Measurements from ENCODE around the gene SLC25A21.
"Not testable (repeated sequence)": the region's sequence is repeated elsewhere in the genome, so short reads cannot be mapped to it uniquely, and the experiment has no call there.

SLC25A21 gene

GRCh38 chr14:37162307-37162706 is 10.1 kb downstream of the SLC25A21 start:
- not testable (repeated sequence) for H3K14ac ChIP-seq (ENCODE audit: low read length); H2BK12ac ChIP-seq (ENCODE audit: low read length); H3K9ac ChIP-seq (ENCODE audit: low read length); H4K8ac ChIP-seq (ENCODE audit: low read depth, low read length); H3K27ac ChIP-seq (ENCODE audit: low read depth, low read length); H3K4me2 ChIP-seq (ENCODE audit: low read length); H2BK120ac ChIP-seq (ENCODE audit: insufficient read depth, low read length, poor library complexity); H2BK5ac ChIP-seq (ENCODE audit: low read depth, low read length, poor library complexity); H3K36me3 ChIP-seq (ENCODE audit: control insufficient read depth in 1 of 2, insufficient read depth in 2 of 2, low read length in 2 of 2); H4K91ac ChIP-seq (ENCODE audit: low read depth, low read length); H3K79me2 ChIP-seq (ENCODE audit: control insufficient read depth, insufficient read depth, low read length, poor library complexity); H3K4me3 ChIP-seq (ENCODE audit: low read depth, low read length); H4K12ac ChIP-seq (ENCODE audit: low read depth, low read length); H3K18ac ChIP-seq (ENCODE audit: low read length); H3K4ac ChIP-seq (ENCODE audit: low read depth, low read length); H3K27me3 ChIP-seq (ENCODE audit: insufficient read depth, low read length); H3K23ac ChIP-seq (ENCODE audit: low read length); H3K4me1 ChIP-seq (ENCODE audit: control insufficient read depth in 1 of 2, insufficient read depth in 2 of 2, low read length in 2 of 2); H2AFZ ChIP-seq (ENCODE audit: insufficient read depth, low read length, poor library complexity); H3K79me1 ChIP-seq (ENCODE audit: low read length); H3K9me3 ChIP-seq (ENCODE audit: insufficient read depth, low read depth, low read length); H2AK5ac ChIP-seq (ENCODE audit: low read length); DNase-seq
- WGBS (ENCODE audit: extremely low coverage, insufficient coverage, insufficient read length) = no CpG with 5 or more reads among the region's 2 CpGs

GRCh38 chr14:37157987-37158386 is 14.4 kb downstream of the SLC25A21 start:
- Histone ChIP-seq H3K79me2 (ENCODE audit: control insufficient read depth, insufficient read depth, low read length, poor library complexity) (no peaks in the 10 kb centered on the region), H3K23ac (ENCODE audit: low read length) (no peak overlapping the region), H2BK12ac (ENCODE audit: low read length) (no peak overlapping the region), H4K91ac (ENCODE audit: low read depth, low read length) (no peak overlapping the region), H3K4ac (ENCODE audit: low read depth, low read length) (no peak overlapping the region), H4K8ac (ENCODE audit: low read depth, low read length) (no peak overlapping the region), H3K79me1 (ENCODE audit: low read length) (no peaks in the 10 kb centered on the region), H2AFZ (ENCODE audit: insufficient read depth, low read length, poor library complexity) (no peak overlapping the region), H3K9me3 (ENCODE audit: insufficient read depth, low read depth, low read length) (no peaks in the 10 kb centered on the region), H2AK5ac (ENCODE audit: low read length) (no peak overlapping the region), H3K18ac (ENCODE audit: low read length) (no peak overlapping the region), H3K36me3 (ENCODE audit: control insufficient read depth in 1 of 2, insufficient read depth in 2 of 2, low read length in 2 of 2) (no peaks in the 10 kb centered on the region), H3K27me3 (ENCODE audit: insufficient read depth, low read length) (no peaks in the 10 kb centered on the region), H4K12ac (ENCODE audit: low read depth, low read length) (no peak overlapping the region), H3K9ac (ENCODE audit: low read length) (no peak overlapping the region), H2BK120ac (ENCODE audit: insufficient read depth, low read length, poor library complexity) (no peak overlapping the region), H3K27ac (ENCODE audit: low read depth, low read length) (no peak overlapping the region), H3K4me3 (ENCODE audit: low read depth, low read length) (no peak overlapping the region), H3K4me2 (ENCODE audit: low read length) (no peak overlapping the region), H2BK5ac (ENCODE audit: low read depth, low read length, poor library complexity) (no peak overlapping the region), H3K14ac (ENCODE audit: low read length) (no peak overlapping the region), H3K4me1 (ENCODE audit: control insufficient read depth in 1 of 2, insufficient read depth in 2 of 2, low read length in 2 of 2) (no peaks in the 10 kb centered on the region)
- DNase-seq = no peak
- WGBS (ENCODE audit: extremely low coverage, insufficient coverage, insufficient read length) = no CpG with 5 or more reads among the region's 2 CpGs

GRCh38 chr14:37153483-37153882 is 18.9 kb downstream of the SLC25A21 start:
- H2AFZ ChIP-seq (ENCODE audit: insufficient read depth, low read length, poor library complexity) = no peak overlapping the region
- WGBS (ENCODE audit: extremely low coverage, insufficient coverage, insufficient read length) = no CpG with 5 or more reads among the region's 5 CpGs
- H2AK5ac ChIP-seq (ENCODE audit: low read length) = no peak overlapping the region
- no peak overlapping the region for H2BK12ac ChIP-seq (ENCODE audit: low read length)
- H4K8ac ChIP-seq (ENCODE audit: low read depth, low read length) = no peak overlapping the region
- H3K9ac ChIP-seq (ENCODE audit: low read length) = no peak overlapping the region
- H4K12ac ChIP-seq (ENCODE audit: low read depth, low read length) = no peak overlapping the region
- H3K4me3 ChIP-seq (ENCODE audit: low read depth, low read length) = no peak overlapping the region
- H3K14ac ChIP-seq (ENCODE audit: low read length) = no peak overlapping the region
- no peak overlapping the region for H3K23ac ChIP-seq (ENCODE audit: low read length)
- H3K27ac ChIP-seq (ENCODE audit: low read depth, low read length) = no peak overlapping the region
- no peak for DNase-seq
- no peaks in the 10 kb centered on the region for H3K79me2 ChIP-seq (ENCODE audit: control insufficient read depth, insufficient read depth, low read length, poor library complexity)
- no peaks in the 10 kb centered on the region for H3K27me3 ChIP-seq (ENCODE audit: insufficient read depth, low read length)
- H3K79me1 ChIP-seq (ENCODE audit: low read length) = no peaks in the 10 kb centered on the region
- H2BK5ac ChIP-seq (ENCODE audit: low read depth, low read length, poor library complexity) = no peak overlapping the region
- H3K4ac ChIP-seq (ENCODE audit: low read depth, low read length) = no peak overlapping the region
- no peak overlapping the region for H3K4me2 ChIP-seq (ENCODE audit: low read length)
- H3K36me3 ChIP-seq (ENCODE audit: control insufficient read depth in 1 of 2, insufficient read depth in 2 of 2, low read length in 2 of 2) = no peaks in the 10 kb centered on the region
- no peaks in the 10 kb centered on the region for H3K4me1 ChIP-seq (ENCODE audit: control insufficient read depth in 1 of 2, insufficient read depth in 2 of 2, low read length in 2 of 2)
- H3K18ac ChIP-seq (ENCODE audit: low read length) = no peak overlapping the region
- no peaks in the 10 kb centered on the region for H3K9me3 ChIP-seq (ENCODE audit: insufficient read depth, low read depth, low read length)
- H2BK120ac ChIP-seq (ENCODE audit: insufficient read depth, low read length, poor library complexity) = no peak overlapping the region
- no peak overlapping the region for H4K91ac ChIP-seq (ENCODE audit: low read depth, low read length)

- H3K18ac ChIP-seq (ENCODE audit: low read length) = no peak overlapping the region
- no peak overlapping the region for H3K4me3 ChIP-seq (ENCODE audit: low read depth, low read length)
- no peaks in the 10 kb centered on the region for H3K4me1 ChIP-seq (ENCODE audit: control insufficient read depth in 1 of 2, insufficient read depth in 2 of 2, low read length in 2 of 2)
- WGBS (ENCODE audit: extremely low coverage, insufficient coverage, insufficient read length) = no CpG with 5 or more reads among the region's 1 CpG
- no peak overlapping the region for H2BK12ac ChIP-seq (ENCODE audit: low read length)
- H3K36me3 ChIP-seq (ENCODE audit: control insufficient read depth in 1 of 2, insufficient read depth in 2 of 2, low read length in 2 of 2) = no peaks in the 10 kb centered on the region
- no peaks in the 10 kb centered on the region for H3K79me1 ChIP-seq (ENCODE audit: low read length)
- no peak overlapping the region for H3K4ac ChIP-seq (ENCODE audit: low read depth, low read length)
- no peak overlapping the region for H2BK5ac ChIP-seq (ENCODE audit: low read depth, low read length, poor library complexity)
- H3K9ac ChIP-seq (ENCODE audit: low read length) = no peak overlapping the region
- H4K8ac ChIP-seq (ENCODE audit: low read depth, low read length) = no peak overlapping the region
- H3K27ac ChIP-seq (ENCODE audit: low read depth, low read length) = no peak overlapping the region
- H3K27me3 ChIP-seq (ENCODE audit: insufficient read depth, low read length) = no peaks in the 10 kb centered on the region
- no peak overlapping the region for H2AFZ ChIP-seq (ENCODE audit: insufficient read depth, low read length, poor library complexity)
- no peaks in the 10 kb centered on the region for H3K79me2 ChIP-seq (ENCODE audit: control insufficient read depth, insufficient read depth, low read length, poor library complexity)
- H4K91ac ChIP-seq (ENCODE audit: low read depth, low read length) = no peak overlapping the region
- no peak overlapping the region for H2BK120ac ChIP-seq (ENCODE audit: insufficient read depth, low read length, poor library complexity)
- no peak overlapping the region for H3K4me2 ChIP-seq (ENCODE audit: low read length)
- no peak for DNase-seq
- no peak overlapping the region for H3K23ac ChIP-seq (ENCODE audit: low read length)
- no peak overlapping the region for H3K14ac ChIP-seq (ENCODE audit: low read length)
- H2AK5ac ChIP-seq (ENCODE audit: low read length) = no peak overlapping the region
- no peak overlapping the region for H4K12ac ChIP-seq (ENCODE audit: low read depth, low read length)
- H3K9me3 ChIP-seq (ENCODE audit: insufficient read depth, low read depth, low read length) = no peaks in the 10 kb centered on the region
Measured at GRCh38 chr14:37153005-37153404, 19.4 kb downstream of the SLC25A21 start.
